Suprapubic skin (tissue), 4 donors: ENCODE results near the gene MGST2. TPM values are rescaled to one million over a fixed set of nuclear protein-coding genes. Genes with fewer than 3 reads are reported as not detected.

Source experiments
- DNase-seq, 2 donors: peaks; one replicate each; pipeline ENCODE4 v3.0.0-alpha.2; 2019; ENCODE audit warnings: low spot score in 2 of 2
- H3K27ac ChIP-seq: fragments of 200-600 bp; sonication (generic); one replicate; pipeline ENCODE4 v1.5.1; 2019
- H3K27me3 ChIP-seq: fragments of 200-600 bp; sonication (generic); one replicate; pipeline ENCODE4 v1.5.1; 2019
- H3K36me3 ChIP-seq: fragments of 200-600 bp; sonication (generic); one replicate; pipeline ENCODE4 v1.5.1; 2019
- H3K4me1 ChIP-seq: fragments of 200-600 bp; sonication (generic); one replicate; pipeline ENCODE4 v1.5.1; 2019
- H3K4me3 ChIP-seq: fragments of 200-600 bp; sonication (generic); one replicate; pipeline ENCODE4 v1.5.1; 2019; ENCODE audit warnings: mild to moderate bottlenecking
- H3K9me3 ChIP-seq: fragments of 200-600 bp; sonication (generic); one replicate; pipeline ENCODE4 v1.5.1; 2019
- CTCF ChIP-seq, 2 donors: fragments of 200-600 bp in 1 of 2; fragments of 450-650 bp in 1 of 2; sonication (generic) in 1 of 2; IDR thresholded peaks; one replicate each; pipeline ENCODE4 v1.5.1; 2016 to 2019; ENCODE audit warnings: antibody characterized with exemption in 2 of 2, mild to moderate bottlenecking in 1 of 2, moderate library complexity in 1 of 2
- EP300 ChIP-seq: sonication (generic); formaldehyde crosslinking; IDR thresholded peaks from one replicate; pipeline ENCODE4 v1.6.1; 2017; ENCODE audit warnings: antibody characterized with exemption
- POLR2A ChIP-seq, 2 donors: fragments of 450-650 bp; IDR thresholded peaks; one replicate each; pipeline ENCODE4 v1.6.1; 2017; ENCODE audit warnings: antibody characterized with exemption in 2 of 2, mild to moderate bottlenecking in 2 of 2, moderate library complexity in 2 of 2
- POLR2AphosphoS5 ChIP-seq, 3 donors: sonication (generic); formaldehyde crosslinking; IDR thresholded peaks; one replicate each; pipeline ENCODE4 v1.6.1; 2017; ENCODE audit warnings: antibody characterized with exemption in 3 of 3
- WGBS: methylation state at CpG from one replicate; pipeline ENCODE4 v1.1.5; 2018; 5-methylcytosine and 5-hydroxymethylcytosine counted together
- total RNA-seq, 4 donors: library from RNA; depleted of rRNA; stranded (reverse); fragments of >200 nt; gene quantifications; one replicate each; pipeline ENCODE4 v1.1.0, GENCODE V29; 2016

Gene MGST2
- total RNA-seq, 4 donors from 2014 or later = 98.7 to 157 (median 128) TPM

- WGBS = 90% methylated on average over 3 of the region's 3 CpGs
- peaks cover 37% of the 10 kb centered on the region for H3K4me1 ChIP-seq
- H3K4me3 ChIP-seq = no peak overlapping the region
- peaks cover 2% of the 10 kb centered on the region for H3K36me3 ChIP-seq
- H3K27ac ChIP-seq = no peak overlapping the region
- H3K9me3 ChIP-seq = no peaks in the 10 kb centered on the region
- TF ChIP-seq EP300 (no peak), POLR2A (IDR thresholded peaks at IDR 0.05) (no peak), CTCF (IDR thresholded peaks at IDR 0.05) (no peak), POLR2AphosphoS5 (IDR thresholded peaks at IDR 0.05) (no peak)
- no peaks in the 10 kb centered on the region for H3K27me3 ChIP-seq
- no peak for DNase-seq
These were observed 5.2 kb downstream of the MGST2 start for GRCh38 chr4:139670775-139671174.

GRCh38 chr4:139672215-139672614 is 6.6 kb downstream of the MGST2 start:
- peaks cover 40% of the 10 kb centered on the region for H3K4me1 ChIP-seq
- H3K36me3 ChIP-seq = peaks cover 2% of the 10 kb centered on the region
- TF ChIP-seq CTCF (IDR thresholded peaks at IDR 0.05) (no peak), POLR2A (IDR thresholded peaks at IDR 0.05) (no peak), EP300 (no peak), POLR2AphosphoS5 (IDR thresholded peaks at IDR 0.05) (no peak)
- no peak overlapping the region for H3K27ac ChIP-seq
- no peak for DNase-seq
- H3K9me3 ChIP-seq = no peaks in the 10 kb centered on the region
- no peak overlapping the region for H3K4me3 ChIP-seq
- WGBS = 93% methylated on average over 2 of the region's 2 CpGs
- H3K27me3 ChIP-seq = no peaks in the 10 kb centered on the region

- 95% methylated on average over 4 of the region's 4 CpGs for WGBS
- Histone ChIP-seq H3K4me1 (peaks cover 36% of the 10 kb centered on the region), H3K4me3 (no peak overlapping the region), H3K27ac (no peak overlapping the region), H3K36me3 (peaks cover 2% of the 10 kb centered on the region), H3K27me3 (no peaks in the 10 kb centered on the region), H3K9me3 (no peaks in the 10 kb centered on the region)
- no peak for DNase-seq
- TF ChIP-seq EP300 = no peak
- no peak for TF ChIP-seq POLR2A (IDR thresholded peaks at IDR 0.05)
- no peak for TF ChIP-seq POLR2AphosphoS5 (IDR thresholded peaks at IDR 0.05)
- TF ChIP-seq CTCF (IDR thresholded peaks at IDR 0.05) = no peak
These were observed 7.1 kb downstream of the MGST2 start for GRCh38 chr4:139672732-139673131.

- H3K36me3 ChIP-seq = peaks cover 11% of the 10 kb centered on the region
- H3K4me1 ChIP-seq = peaks cover 18% of the 10 kb centered on the region
- H3K27ac ChIP-seq = no peak overlapping the region
- TF ChIP-seq POLR2AphosphoS5 (IDR thresholded peaks at IDR 0.05) (no peak), CTCF (IDR thresholded peaks at IDR 0.05) (no peak), POLR2A (IDR thresholded peaks at IDR 0.05) (no peak)
- DNase-seq = no peak
- H3K9me3 ChIP-seq = no peaks in the 10 kb centered on the region
- no peak overlapping the region for H3K4me3 ChIP-seq
- 93% methylated on average over 10 of the region's 10 CpGs for WGBS
- no peaks in the 10 kb centered on the region for H3K27me3 ChIP-seq
These were observed 9.4 kb downstream of the MGST2 start for GRCh38 chr4:139674875-139675550.

- Histone ChIP-seq H3K27ac (no peak overlapping the region), H3K4me1 (peaks cover 18% of the 10 kb centered on the region), H3K4me3 (no peak overlapping the region), H3K36me3 (peaks cover 11% of the 10 kb centered on the region), H3K9me3 (no peaks in the 10 kb centered on the region), H3K27me3 (no peaks in the 10 kb centered on the region)
- no peak for DNase-seq
- 87% methylated on average over 9 of the region's 9 CpGs for WGBS
- TF ChIP-seq EP300 (no peak), CTCF (IDR thresholded peaks at IDR 0.05) (no peak), POLR2A (IDR thresholded peaks at IDR 0.05) (no peak), POLR2AphosphoS5 (IDR thresholded peaks at IDR 0.05) (no peak)
These were observed 10.0 kb downstream of the MGST2 start for GRCh38 chr4:139675651-139676050.
